ENCODE measurements around the gene ABCG4. TPM values are rescaled to one million over a fixed set of nuclear protein-coding genes. Genes with fewer than 3 reads are reported as not detected.

ABCG4 gene
- total RNA-seq, 4 donors from 2014 or later, result 0.13 to 1.6 (median 0.82) TPM

GRCh38 chr11:119121008-119121810, 27.6 kb upstream of the ABCG4 start, which contains the start of gene HINFP:
Gene HINFP (plus strand): TSS chr11:119121580. CDS start chr11:119126945, 5,365 bp downstream.
- peak; percentile 100 for DNase-seq
- 0% methylated on average over 31 to 52 of the region's 54 CpGs for WGBS, 2 donors

GRCh38 chr11:119121811-119122124, 27.1 kb upstream of the ABCG4 start:
- intact Hi-C loops (cut with DNase I), result no loop called here
- Histone ChIP-seq H3K4me3 (replicated peaks in 1 of 3) (peak overlapping the region; percentile 63 to 84 (median 82)), H3K4me1 (peaks cover 17 to 18% of the 10 kb centered on the region in 2 donors), H3K36me3 (peaks cover 5 to 8% of the 10 kb centered on the region in 2 donors), H3K27me3 (no peaks in the 10 kb centered on the region), H3K9me3 (no peaks in the 10 kb centered on the region), H3K27ac (peak overlapping the region in 2 of 3 donors; percentile 48 to 54)
- DNase-seq, result no peak
- WGBS, 2 donors, result 0% methylated on average over 17 to 20 of the region's 20 CpGs
- TF ChIP-seq POLR2A (IDR thresholded peaks at IDR 0.05) (no peak), CTCF (IDR thresholded peaks at IDR 0.05) (no peak)

More at GRCh38 chr11:119121008-119121810, 27.6 kb upstream of the ABCG4 start, which contains the start of gene HINFP:
- Histone ChIP-seq H3K4me3 (replicated peaks in 1 of 3) (peak within 1 kb of the TSS; percentile 63 to 84 (median 82)), H3K9me3 (no peaks in the 10 kb centered on the region), H3K27ac (peak within 1 kb of the TSS; percentile 26 to 77 (median 73)), H3K4me1 (peaks cover 14 to 17% of the 10 kb centered on the region in 2 donors), H3K36me3 (peaks cover 8% of the 10 kb centered on the region in 2 donors), H3K27me3 (no peaks in the 10 kb centered on the region)
- intact Hi-C loops (cut with DNase I), result no loop called here
- TF ChIP-seq POLR2A (IDR thresholded peaks at IDR 0.05) (peak in 1 of 2 donors; percentile 81), CTCF (IDR thresholded peaks at IDR 0.05) (no peak)

GRCh38 chr11:119125821-119126220, 23.0 kb upstream of the ABCG4 start:
- no peak overlapping the region for H3K4me3 ChIP-seq (replicated peaks in 1 of 3)
- intact Hi-C loops (cut with DNase I), result no loop called here
- peaks cover 11 to 21% of the 10 kb centered on the region in 2 donors for H3K36me3 ChIP-seq
- WGBS, 2 donors, result 94 to 95% methylated on average over 6 of the region's 6 CpGs
- H3K27me3 ChIP-seq, result no peaks in the 10 kb centered on the region
- no peak for DNase-seq
- H3K9me3 ChIP-seq, result no peaks in the 10 kb centered on the region
- TF ChIP-seq POLR2A (IDR thresholded peaks at IDR 0.05) (no peak), CTCF (IDR thresholded peaks at IDR 0.05) (no peak)
- H3K4me1 ChIP-seq, result peaks cover 12 to 15% of the 10 kb centered on the region in 2 donors
- no peak overlapping the region for H3K27ac ChIP-seq

GRCh38 chr11:119126675-119127268, 22.1 kb upstream of the ABCG4 start:
- no peak for TF ChIP-seq CTCF (IDR thresholded peaks at IDR 0.05)
- TF ChIP-seq POLR2A (IDR thresholded peaks at IDR 0.05), result no peak
- H3K9me3 ChIP-seq, result no peaks in the 10 kb centered on the region
- H3K36me3 ChIP-seq, result peaks cover 21 to 30% of the 10 kb centered on the region in 2 donors
- peak overlapping the region in 1 of 3 donors; percentile 12 for H3K27ac ChIP-seq
- H3K4me1 ChIP-seq, result peaks cover 10 to 15% of the 10 kb centered on the region in 2 donors
- DNase-seq, result no peak
- 51 to 59% methylated on average over 5 of the region's 5 CpGs for WGBS, 2 donors
- no peaks in the 10 kb centered on the region for H3K27me3 ChIP-seq
- intact Hi-C loops (cut with DNase I), result no loop called here
- no peak overlapping the region for H3K4me3 ChIP-seq (replicated peaks in 1 of 3)

GRCh38 chr11:119130662-119131061, 18.2 kb upstream of the ABCG4 start:
- WGBS, 2 donors, result 71 to 83% methylated on average over 3 of the region's 3 CpGs
- TF ChIP-seq CTCF (IDR thresholded peaks at IDR 0.05) (no peak), POLR2A (IDR thresholded peaks at IDR 0.05) (no peak)
- H3K27me3 ChIP-seq, result no peaks in the 10 kb centered on the region
- H3K27ac ChIP-seq, result no peak overlapping the region
- H3K36me3 ChIP-seq, result peaks cover 37 to 51% of the 10 kb centered on the region in 2 donors
- H3K9me3 ChIP-seq, result no peaks in the 10 kb centered on the region
- intact Hi-C loops (cut with DNase I), result no loop called here
- H3K4me3 ChIP-seq (replicated peaks in 1 of 3), result no peak overlapping the region
- peaks cover 0 to 7% of the 10 kb centered on the region in 2 donors for H3K4me1 ChIP-seq
- no peak for DNase-seq

All from thyroid gland (tissue), 4 donors.